Glomerular endothelial cell (primary cell): Measurements from ENCODE around the gene GIMAP5. TPM values are rescaled to one million over a fixed set of nuclear protein-coding genes. Genes with fewer than 3 reads are reported as not detected.

ENCODE experiments used
- DNase-seq: peaks from one replicate; pipeline ENCODE4 v3.0.0-alpha.2; 2011; ENCODE audit warnings: low read depth, low spot score; ENCODE audit errors: extremely low read depth
- total RNA-seq: library from RNA; depleted of rRNA; stranded (reverse); fragments of >200 nt; gene quantifications from 2 replicates; pipeline ENCODE4 v1.2.3, GENCODE V29; 2015

Gene GIMAP5
- total RNA-seq, 1 donor from 2014 or later: 28.6 TPM

DNA sequence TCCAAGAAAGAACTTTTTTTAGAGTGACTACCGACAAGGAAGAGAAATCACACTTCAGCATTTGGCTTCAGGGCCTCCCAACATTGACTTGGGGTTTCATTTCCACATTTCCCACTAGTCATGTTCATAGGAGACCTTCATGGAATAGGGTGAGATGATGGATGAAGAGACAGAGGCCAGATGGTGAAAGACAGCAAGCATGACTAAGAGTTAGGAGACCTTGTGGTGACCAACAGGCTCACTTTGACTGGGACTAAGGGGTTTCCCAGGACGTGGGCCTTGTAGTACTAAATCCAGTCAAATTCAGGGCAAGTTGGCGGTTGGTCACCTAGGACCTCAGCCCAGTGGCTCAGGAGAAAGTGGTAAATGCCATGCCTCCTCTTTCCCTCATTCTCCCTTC, 3.0 kb upstream of the GIMAP5 start:
- no peak for DNase-seq

DNA sequence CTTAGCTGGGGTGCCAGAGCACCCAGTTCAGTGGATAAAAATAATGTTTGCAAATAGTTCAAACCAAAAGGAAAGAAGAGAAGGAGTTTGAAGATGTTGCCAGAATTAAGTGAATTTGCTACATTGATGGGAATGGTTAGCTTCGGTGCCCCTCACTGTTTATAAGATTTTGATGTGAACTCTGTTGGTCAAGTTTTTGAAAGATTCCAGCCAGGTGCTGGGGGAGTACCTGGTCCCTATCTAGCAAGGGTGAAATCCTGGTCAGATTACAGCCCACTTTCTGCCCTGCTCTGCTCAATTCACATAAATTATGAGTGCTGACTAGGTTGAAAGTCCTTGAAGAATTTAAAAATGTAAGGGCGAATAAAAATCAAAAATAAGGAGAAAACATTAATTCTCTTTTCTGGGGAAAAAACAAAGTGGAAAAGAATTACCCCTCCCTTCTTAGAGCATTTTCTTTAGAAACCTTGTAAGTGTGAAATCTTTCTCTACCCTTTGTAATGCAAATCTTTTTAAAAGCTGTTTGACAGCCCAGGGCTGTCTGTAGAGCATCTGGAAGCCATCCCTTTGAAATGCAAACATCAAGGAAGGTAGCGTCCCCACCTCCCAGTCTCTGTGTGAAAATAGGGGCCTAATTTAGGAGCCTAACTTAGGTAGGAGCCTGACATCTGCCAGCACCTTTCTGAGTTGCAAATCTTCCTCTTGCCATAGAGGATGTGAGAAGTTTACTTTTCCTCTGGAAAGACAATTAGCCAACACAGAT, 1.4 kb upstream of the GIMAP5 start:
- DNase-seq: no peak

DNA sequence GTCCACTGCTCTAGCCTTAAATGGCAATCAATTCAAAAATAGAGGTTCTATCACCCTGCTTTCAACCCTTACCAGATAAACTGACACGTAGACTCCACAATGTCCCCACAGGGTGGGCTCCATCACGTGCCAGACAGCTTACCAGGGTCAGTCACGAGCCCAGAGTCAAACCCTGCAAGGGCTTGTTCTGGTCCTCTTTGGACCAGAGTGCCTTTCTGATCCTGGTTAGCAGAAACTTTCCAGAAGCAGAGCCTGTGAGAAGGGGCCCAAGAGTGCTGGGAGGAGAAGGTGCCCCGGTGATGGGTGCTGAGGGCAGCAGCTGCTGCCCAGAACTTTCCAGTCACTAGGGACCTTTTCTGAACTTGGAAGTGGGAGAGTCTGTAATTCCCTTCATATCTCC, 354 bp upstream of the GIMAP5 start:
- DNase-seq: no peak

DNA sequence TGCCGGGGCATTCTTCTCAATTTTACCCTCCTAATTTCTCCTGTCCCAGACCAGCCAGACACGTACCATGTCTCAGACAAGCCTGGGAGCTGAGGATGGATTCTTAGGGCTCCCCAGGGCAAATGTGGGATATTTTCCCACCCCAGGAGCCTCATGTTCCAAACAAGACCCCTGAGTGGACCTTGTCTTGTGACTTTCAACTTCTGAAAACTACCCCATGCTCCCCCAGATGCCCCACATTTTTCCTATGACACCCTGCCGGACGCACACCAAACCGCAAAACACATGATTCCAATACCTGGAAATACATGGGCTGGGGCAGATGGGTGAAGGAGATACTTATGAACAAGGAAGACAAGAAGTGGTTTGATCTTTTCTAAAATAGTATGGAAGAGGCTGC, 874 bp downstream of the GIMAP5 start:
- DNase-seq: no peak

DNA sequence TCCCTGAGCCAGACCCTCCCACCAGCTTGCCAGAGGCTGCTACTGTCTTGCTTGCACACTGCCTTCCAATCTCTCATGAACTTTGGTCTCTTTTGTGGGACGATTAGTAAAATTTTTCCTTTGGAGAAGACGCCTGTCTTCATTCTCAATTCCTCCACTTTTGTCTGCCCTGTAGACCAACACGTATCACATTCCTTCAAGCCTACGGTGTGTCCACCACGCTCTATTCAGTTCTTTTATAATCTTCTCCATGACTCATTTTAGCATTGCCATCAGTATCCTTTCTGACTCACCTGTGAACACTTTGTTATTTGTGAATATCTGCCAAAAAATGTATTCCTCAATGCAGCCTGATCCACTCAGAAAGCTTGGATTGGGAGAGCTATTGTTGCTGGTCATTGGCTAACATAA, 1.4 kb downstream of the GIMAP5 start:
- no peak for DNase-seq

DNA sequence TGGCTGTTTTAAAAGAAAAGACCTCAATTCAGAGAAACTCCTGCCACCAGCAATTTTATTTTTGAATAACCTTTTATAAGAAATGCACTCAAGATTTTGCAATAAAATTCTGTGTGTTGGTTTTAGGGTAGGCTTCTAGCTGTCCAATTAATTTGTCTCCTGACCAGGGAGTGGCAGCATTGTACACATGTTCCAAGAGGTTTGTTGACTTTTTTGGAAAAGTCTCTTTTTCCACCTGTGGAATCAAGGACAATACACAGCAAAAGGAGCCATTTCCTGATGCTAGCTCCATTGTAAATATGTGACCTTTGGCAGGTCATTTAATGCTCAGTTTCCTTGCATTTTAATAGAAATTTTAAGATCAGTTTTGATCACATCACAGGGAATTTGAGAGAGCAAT, 1.8 kb downstream of the GIMAP5 start:
- DNase-seq: no peak

DNA sequence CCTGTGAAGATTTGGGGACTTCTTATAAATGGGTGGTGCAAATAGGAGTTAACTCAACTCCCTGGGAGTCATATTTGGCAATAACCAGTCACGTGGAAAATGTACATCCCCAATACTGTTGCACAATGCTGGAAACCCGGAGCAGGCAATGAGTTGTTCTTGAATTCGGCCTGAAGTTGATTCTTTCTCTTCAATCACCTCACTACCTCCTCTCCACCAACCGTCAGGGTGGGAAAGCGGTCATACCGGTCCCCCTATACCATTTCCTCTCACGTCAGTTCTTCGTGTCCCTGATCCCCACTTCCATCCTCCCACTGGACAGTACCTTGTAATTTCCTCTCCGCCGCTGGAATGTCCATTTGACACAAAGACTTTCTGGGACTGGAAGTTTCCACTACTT, 2.8 kb downstream of the GIMAP5 start:
- no peak for DNase-seq

DNA sequence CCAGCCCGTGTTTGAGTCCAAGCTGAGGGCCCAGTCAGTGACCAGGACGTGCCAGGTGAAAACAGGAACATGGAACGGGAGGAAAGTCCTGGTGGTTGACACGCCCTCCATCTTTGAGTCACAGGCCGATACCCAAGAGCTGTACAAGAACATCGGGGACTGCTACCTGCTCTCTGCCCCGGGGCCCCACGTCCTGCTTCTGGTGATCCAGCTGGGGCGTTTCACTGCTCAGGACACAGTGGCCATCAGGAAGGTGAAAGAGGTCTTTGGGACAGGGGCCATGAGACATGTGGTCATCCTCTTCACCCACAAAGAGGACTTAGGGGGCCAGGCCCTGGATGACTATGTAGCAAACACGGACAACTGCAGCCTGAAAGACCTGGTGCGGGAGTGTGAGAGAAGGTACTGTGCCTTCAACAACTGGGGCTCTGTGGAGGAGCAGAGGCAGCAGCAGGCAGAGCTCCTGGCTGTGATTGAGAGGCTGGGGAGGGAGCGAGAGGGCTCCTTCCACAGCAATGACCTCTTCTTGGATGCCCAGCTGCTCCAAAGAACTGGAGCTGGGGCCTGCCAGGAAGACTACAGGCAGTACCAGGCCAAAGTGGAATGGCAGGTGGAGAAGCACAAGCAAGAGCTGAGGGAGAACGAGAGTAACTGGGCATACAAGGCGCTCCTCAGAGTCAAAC, 5.2 kb downstream of the GIMAP5 start:
- DNase-seq: no peak

DNA sequence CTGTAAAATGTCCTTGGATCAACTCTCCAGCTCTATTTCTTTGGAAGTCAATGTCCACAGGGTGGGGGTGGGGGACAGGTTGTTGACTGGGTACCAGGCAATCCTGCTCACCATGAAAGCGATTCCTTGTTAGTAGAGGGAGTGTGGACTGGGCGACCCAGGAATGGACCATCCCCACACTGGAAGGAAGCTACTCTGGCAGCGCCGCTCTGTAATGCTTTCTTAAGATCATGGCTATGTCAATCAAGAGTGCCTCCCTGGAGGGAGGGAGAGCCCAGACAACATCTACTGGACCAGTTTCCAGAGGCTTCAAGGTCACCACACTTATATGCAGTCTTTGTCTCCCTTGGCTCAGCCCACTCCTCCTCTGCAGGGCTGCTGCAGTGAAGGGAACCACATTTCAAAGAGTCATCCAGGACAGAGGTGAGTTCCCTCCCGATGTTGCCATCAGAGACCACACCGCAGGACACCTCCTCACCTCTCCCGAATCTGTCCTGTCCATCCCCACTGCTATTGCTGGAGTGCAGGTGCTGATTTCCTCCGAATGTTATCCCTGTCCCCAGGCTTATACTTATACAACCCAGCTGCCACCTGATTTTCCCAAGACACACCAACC, 6.9 kb downstream of the GIMAP5 start:
- DNase-seq: no peak

DNA sequence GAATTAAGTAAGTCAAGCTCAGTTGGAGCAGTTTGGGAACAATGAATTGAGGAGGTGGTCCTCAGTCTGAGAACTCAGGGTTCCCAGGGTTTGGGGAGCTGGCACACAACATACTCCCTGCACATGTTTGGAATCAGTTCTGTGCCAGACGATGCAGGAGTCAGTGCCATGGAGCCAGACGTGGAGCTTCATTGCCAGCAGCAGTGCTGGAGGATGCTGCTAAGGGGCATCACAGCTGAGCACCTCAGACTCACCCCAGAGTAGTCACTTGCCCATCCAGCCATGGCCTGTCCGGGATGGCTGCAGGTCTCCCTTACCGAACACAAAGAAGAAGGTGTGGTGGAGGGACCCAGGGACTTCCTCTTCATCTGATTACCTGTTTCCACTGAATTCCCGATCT, 7.9 kb downstream of the GIMAP5 start:
- no peak for DNase-seq

DNA sequence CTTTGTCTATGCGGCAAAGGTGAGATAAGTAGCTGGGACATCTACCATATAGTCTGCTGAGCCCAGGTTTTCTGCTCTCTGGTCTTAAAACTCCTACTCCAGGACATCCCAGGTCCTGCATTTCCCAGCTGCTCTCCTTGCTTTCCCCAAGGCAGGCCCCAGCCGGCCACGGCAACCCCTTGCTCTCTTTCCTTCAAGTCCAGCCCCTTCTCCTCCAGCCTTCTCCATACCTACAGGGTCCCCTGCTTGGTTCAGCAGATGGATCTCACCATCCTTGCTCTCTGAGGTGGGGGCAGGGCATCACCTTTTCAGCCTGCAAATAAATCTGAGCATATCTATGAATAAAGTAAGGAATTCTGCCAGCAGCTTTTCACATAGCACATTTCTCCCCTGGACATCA, 8.7 kb downstream of the GIMAP5 start:
- no peak for DNase-seq

DNA sequence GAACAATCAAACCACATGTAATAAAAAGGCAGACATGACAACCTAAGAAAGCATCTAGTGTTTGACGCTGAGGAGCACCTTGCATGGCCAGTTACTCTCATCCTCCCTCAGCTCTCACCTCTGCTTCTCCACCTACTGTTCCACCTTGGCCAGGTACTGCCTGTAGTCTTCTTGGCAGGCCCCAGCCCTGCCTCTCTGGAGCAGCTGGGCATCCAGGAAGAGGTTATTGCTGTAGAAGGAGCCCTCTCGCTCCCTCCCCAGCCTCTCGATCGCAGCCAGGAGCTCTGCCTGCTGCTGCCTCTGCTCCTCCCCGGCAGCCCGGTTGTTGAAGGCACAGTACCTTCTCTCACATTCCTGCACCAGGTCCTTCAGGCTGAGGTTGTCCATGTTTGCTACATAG, 9.7 kb downstream of the GIMAP5 start:
- DNase-seq: no peak

DNA sequence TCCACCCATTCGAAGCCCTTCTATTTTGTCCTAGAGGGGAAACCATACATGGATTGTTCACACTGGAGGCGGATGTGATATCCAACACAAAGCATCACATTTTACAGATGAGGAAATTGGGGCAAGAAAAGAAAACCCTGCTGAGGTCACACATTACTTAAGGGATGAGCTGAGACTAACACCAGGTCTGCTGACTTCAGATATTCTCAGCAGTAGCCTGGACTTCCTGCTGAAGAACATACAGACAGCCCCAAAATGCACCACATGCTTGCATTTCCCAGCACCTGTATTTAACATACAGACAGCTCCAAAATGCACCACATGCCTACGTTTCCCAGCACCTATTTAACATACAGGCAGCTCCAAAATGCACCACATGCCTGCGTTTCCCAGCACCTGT, 11.2 kb downstream of the GIMAP5 start:
- no peak for DNase-seq

DNA sequence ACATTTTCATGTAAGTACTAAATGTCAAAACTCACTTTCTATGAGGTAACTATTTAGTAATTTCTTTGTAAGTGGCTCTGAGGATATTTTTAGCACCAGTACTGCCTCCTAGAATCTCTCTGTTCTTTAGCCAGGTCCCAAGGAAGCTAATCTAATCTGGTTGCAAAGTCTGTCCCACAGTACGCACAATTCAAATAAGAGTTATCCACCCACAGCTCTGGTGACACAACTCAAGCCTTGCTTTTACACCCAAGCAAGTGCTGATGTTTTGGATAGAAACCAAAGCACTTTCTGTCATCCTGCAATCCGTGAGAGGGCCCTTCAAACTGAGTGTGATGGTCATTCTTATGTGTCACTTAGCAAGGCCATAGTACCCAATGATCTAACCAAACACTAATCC, 14.5 kb downstream of the GIMAP5 start:
- DNase-seq: no peak

DNA sequence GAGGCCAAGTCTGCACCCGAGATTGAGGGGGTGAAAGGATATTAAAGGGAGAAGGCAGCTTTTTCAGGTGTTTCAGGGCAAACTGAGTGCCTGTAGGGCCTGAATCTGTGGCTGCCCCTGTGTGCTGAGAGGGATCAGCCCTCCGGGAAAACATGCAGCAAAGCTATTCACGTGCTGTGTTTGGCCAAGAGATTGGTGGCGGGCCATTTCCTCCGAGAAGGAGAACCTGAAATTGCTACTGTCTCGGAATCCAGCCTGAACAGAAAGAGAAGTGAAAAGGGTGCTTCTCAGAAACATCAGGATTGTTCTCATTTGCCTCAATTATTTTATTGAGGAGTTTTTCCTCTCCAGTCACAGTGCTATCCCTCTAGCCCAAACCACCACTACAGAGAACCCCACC, 16.0 kb downstream of the GIMAP5 start:
- DNase-seq: no peak

DNA sequence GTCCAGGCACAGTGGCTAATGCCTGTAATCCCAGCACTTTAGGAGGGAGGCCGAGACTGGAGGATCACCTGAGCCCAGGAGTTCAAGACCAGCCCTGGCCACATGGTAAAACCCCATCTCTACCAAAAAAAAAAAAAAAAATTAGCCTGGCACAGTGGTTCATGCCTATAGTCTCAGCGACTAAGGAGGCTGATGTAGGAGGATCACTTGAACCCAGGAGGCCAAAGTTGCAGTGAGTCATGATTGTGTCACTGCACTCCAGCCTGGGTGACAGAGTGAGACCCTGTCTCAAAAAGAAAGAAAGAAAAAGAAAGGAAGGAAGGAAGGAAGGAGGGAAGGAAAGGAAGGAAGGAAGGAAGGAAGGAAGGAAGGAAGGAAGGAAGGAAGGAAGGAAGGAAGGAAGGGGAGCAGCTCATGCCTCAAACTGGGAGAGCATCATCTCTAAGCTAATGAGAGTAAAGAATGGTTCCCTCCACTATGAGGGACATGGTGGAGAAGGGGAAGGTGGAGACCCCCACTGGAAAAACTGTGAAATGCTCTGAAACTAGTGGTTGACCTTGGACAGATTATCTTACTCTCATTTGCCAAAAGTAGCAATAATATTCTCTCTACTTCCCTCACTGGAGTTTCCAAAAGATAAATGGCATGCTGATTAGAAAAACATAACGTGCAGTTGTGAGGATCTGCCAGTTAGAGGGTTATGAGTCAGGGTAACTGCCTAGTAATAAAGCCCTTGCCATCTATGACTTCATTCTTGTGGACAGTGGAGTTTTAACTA, 16.8 kb downstream of the GIMAP5 start:
- no peak for DNase-seq

DNA sequence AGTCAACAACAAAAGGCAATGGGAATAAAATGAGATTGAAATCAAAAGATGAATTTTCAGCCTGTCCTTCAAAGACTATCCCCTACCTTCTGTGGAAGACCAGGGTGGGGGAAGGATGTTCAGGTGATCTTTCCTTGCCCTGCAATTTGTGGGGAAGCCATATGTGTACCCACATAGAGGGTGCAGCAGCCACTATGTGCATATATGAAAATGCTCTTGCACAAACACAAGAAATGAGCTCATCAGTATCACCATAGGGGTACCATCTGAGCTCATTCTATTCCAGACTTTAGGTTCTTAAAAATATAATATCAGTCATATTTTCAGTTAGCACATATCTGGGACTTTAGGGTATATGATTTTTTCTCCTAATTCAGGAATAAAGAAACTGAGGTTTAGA, 17.7 kb downstream of the GIMAP5 start:
- DNase-seq: no peak

DNA sequence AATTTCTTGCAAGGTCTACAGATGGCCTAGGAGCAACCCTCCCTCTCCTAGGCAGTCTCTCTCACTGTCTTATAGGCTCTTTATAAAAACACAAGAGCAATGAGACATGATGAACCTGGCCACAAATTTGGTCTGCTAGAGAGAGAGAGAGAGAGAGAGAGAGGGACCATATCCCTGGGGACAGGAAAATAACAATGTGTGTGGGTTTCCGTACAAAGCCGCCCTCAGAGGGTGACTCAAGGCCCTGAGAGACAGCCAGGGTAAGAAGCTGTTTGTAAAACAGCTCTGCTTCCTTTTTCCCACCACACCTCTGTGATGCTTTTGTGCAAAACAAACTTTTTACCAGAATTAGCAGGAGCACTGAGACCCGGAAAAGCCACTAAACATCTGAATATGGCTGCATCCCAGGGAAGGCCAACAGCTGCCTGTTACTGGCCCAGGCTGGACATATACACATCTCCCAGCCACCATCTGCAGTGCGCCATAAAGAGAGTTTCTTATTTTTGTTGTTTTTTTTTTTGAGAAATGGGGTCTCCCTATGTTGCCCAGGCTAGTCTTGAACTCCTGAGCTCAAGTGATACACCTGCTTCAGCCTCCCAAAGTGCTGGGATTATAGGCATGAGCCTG, 18.4 kb downstream of the GIMAP5 start:
- DNase-seq: no peak

DNA sequence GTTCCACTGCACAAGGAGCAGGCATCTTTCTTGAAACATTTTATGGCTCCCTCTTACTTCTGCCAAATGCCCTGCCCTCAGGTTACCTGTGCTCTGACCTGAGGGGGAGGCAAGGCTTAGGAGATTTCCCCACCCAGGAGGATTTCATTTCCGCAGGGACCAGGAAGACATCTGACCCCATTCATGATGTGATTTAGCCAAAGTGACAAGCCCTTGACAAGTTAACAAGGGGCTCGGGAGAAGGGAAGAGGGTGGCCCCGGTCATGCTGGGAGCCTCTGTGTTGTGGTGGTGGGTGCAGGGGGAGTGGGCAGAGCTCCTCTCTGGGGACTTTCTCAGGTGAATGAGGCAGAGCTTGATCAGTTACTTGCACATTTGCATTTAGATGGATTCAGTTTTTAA, 18.9 kb downstream of the GIMAP5 start:
- DNase-seq: no peak

DNA sequence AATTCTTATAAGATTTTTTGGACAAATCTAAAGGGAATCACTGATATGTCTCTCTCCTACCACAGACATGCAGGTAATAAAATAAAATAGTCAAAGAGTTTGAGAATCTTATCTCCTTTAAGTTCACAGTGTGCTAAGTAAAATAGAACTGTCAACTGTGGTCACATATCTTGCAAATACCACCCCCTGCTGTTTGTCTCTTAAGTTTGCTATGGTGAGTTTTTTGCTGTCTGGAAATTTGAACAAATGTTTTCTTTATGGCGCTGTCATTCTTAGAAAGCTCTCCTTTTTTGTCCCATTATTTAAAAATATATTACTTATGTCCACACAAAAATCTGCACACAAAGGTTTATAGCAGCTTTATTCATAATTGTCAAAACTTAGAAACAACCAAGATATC, 19.6 kb downstream of the GIMAP5 start:
- no peak for DNase-seq

DNA sequence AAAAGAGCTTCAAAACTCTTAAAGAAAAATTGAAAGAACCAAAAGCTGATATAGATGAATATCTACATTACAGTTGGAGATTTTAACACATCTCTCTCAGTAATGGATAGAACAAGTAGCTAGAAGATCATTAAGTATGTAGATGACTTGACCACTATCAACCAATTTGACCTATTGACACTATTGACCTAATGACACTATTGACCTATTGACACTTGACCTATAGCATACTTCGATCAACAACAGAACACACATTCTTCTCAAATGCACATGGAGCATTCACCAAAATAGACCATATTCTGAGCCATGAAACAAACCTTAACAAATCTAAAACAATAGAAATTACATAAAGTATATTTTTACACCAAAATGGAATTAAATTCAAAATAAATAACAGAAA, 22.3 kb downstream of the GIMAP5 start:
- no peak for DNase-seq
